ENCODE data around the gene HOXB4.

Gene HOXB4

GRCh38 chr17:48589831-48590606 is 11.9 kb upstream of the HOXB4 start, which contains the start of gene HOXB3:
Gene HOXB3 (minus strand): TSS chr17:48590241. CDS start chr17:48552474, 37,767 bp downstream.
- no peak for DNase-seq (ENCODE audit: low read depth in 2 of 2)

GRCh38 chr17:48589060-48589830 is 11.1 kb upstream of the HOXB4 start:
- no peak for DNase-seq (ENCODE audit: low read depth in 2 of 2)

- DNase-seq (ENCODE audit: low read depth in 2 of 2): no peak
Measured at GRCh38 chr17:48588528-48588927, 10.4 kb upstream of the HOXB4 start.

GRCh38 chr17:48588074-48588415 is 9.9 kb upstream of the HOXB4 start:
- DNase-seq (ENCODE audit: low read depth in 2 of 2): no peak

GRCh38 chr17:48587276-48588073 is 9.3 kb upstream of the HOXB4 start:
- no peak for DNase-seq (ENCODE audit: low read depth in 2 of 2)

GRCh38 chr17:48586355-48587258 is 8.5 kb upstream of the HOXB4 start:
- DNase-seq (ENCODE audit: low read depth in 2 of 2): no peak

- no peak for DNase-seq (ENCODE audit: low read depth in 2 of 2)
Measured at GRCh38 chr17:48584223-48584741, 6.1 kb upstream of the HOXB4 start.

- DNase-seq (ENCODE audit: low read depth in 2 of 2): no peak
Measured at GRCh38 chr17:48583708-48584222, 5.6 kb upstream of the HOXB4 start.

- no peak for DNase-seq (ENCODE audit: low read depth in 2 of 2)
Measured at GRCh38 chr17:48582750-48583069, 4.6 kb upstream of the HOXB4 start.

- DNase-seq (ENCODE audit: low read depth in 2 of 2): no peak
Measured at GRCh38 chr17:48579760-48580554, 1.8 kb upstream of the HOXB4 start.

GRCh38 chr17:48579471-48579759 is 1.3 kb upstream of the HOXB4 start:
- no peak for DNase-seq (ENCODE audit: low read depth in 2 of 2)

- DNase-seq (ENCODE audit: low read depth in 2 of 2): no peak
Measured at GRCh38 chr17:48578616-48579470, 693 bp upstream of the HOXB4 start.

- no peak for DNase-seq (ENCODE audit: low read depth in 2 of 2)
Measured at GRCh38 chr17:48577330-48577945, 712 bp downstream of the HOXB4 start.

- DNase-seq (ENCODE audit: low read depth in 2 of 2): no peak
Measured at GRCh38 chr17:48576479-48577309, 1.5 kb downstream of the HOXB4 start.

GRCh38 chr17:48575673-48576478 is 2.3 kb downstream of the HOXB4 start:
- DNase-seq (ENCODE audit: low read depth in 2 of 2): no peak

- DNase-seq (ENCODE audit: low read depth in 2 of 2): no peak
Measured at GRCh38 chr17:48575066-48575582, 3.0 kb downstream of the HOXB4 start.

- no peak for DNase-seq (ENCODE audit: low read depth in 2 of 2)
Measured at GRCh38 chr17:48574505-48575065, 3.6 kb downstream of the HOXB4 start.
